ENCODE measurements around the gene ZNF488.
A peak's percentile ranks its signal among the peaks of the same experiment; 100 is the strongest.

ZNF488 gene

GRCh38 chr10:47383261-47384147 lies 589 bp downstream of the ZNF488 start:
- H3K4me1 ChIP-seq (ENCODE audit: low read depth, poor library complexity, severe bottlenecking): peaks cover 4% of the 10 kb centered on the region
- H3K4me2 ChIP-seq: peak overlapping the region; percentile 90
- 0 out of 2 replicates have a peak, but pooled peaks cover 2% of the 10 kb centered on the region for H3K27me3 ChIP-seq (ENCODE audit: insufficient read depth, low read depth)
- H3K27ac ChIP-seq: no peak overlapping the region
- H3K36me3 ChIP-seq (ENCODE audit: insufficient read depth): no peaks in the 10 kb centered on the region
- no peak overlapping the region for H3K4me3 ChIP-seq (IDR thresholded peaks at IDR 0.05; ENCODE audit: insufficient read depth, low read depth, low read length)
- H3K9ac ChIP-seq: no peak overlapping the region
- no peak for TF ChIP-seq CTCF (conservative IDR thresholded peaks at IDR 0.05; ENCODE audit: low read depth, low read length)
- H3K79me2 ChIP-seq (ENCODE audit: insufficient read depth, low read depth): no peaks in the 10 kb centered on the region
- no peaks in the 10 kb centered on the region for H4K20me1 ChIP-seq (ENCODE audit: insufficient read depth)
- peak overlapping the region; percentile 93 for H2AFZ ChIP-seq (ENCODE audit: low read depth)

- no peak overlapping the region for H3K4me3 ChIP-seq (IDR thresholded peaks at IDR 0.05; ENCODE audit: insufficient read depth, low read depth, low read length)
- no peak overlapping the region for H3K27ac ChIP-seq
- no peaks in the 10 kb centered on the region for H3K79me2 ChIP-seq (ENCODE audit: insufficient read depth, low read depth)
- H4K20me1 ChIP-seq (ENCODE audit: insufficient read depth): no peaks in the 10 kb centered on the region
- no peaks in the 10 kb centered on the region for H3K36me3 ChIP-seq (ENCODE audit: insufficient read depth)
- 0 out of 2 replicates have a peak, but pooled peaks cover 2% of the 10 kb centered on the region for H3K27me3 ChIP-seq (ENCODE audit: insufficient read depth, low read depth)
- H3K9ac ChIP-seq: no peak overlapping the region
- no peak overlapping the region for H3K4me2 ChIP-seq
- H2AFZ ChIP-seq (ENCODE audit: low read depth): no peak overlapping the region
- peaks cover 7% of the 10 kb centered on the region for H3K4me1 ChIP-seq (ENCODE audit: low read depth, poor library complexity, severe bottlenecking)
- TF ChIP-seq CTCF (conservative IDR thresholded peaks at IDR 0.05; ENCODE audit: low read depth, low read length): no peak
These were observed 2.4 kb downstream of the ZNF488 start for GRCh38 chr10:47381427-47382379.

- no peaks in the 10 kb centered on the region for H3K79me2 ChIP-seq (ENCODE audit: insufficient read depth, low read depth)
- H3K4me3 ChIP-seq (IDR thresholded peaks at IDR 0.05; ENCODE audit: insufficient read depth, low read depth, low read length): no peak overlapping the region
- TF ChIP-seq CTCF (conservative IDR thresholded peaks at IDR 0.05; ENCODE audit: low read depth, low read length): no peak
- no peak overlapping the region for H3K27ac ChIP-seq
- no peaks in the 10 kb centered on the region for H3K36me3 ChIP-seq (ENCODE audit: insufficient read depth)
- H3K27me3 ChIP-seq (ENCODE audit: insufficient read depth, low read depth): 0 out of 2 replicates have a peak, but pooled peaks cover 2% of the 10 kb centered on the region
- H3K9ac ChIP-seq: no peak overlapping the region
- no peak overlapping the region for H3K4me2 ChIP-seq
- no peaks in the 10 kb centered on the region for H4K20me1 ChIP-seq (ENCODE audit: insufficient read depth)
- peaks cover 7% of the 10 kb centered on the region for H3K4me1 ChIP-seq (ENCODE audit: low read depth, poor library complexity, severe bottlenecking)
- no peak overlapping the region for H2AFZ ChIP-seq (ENCODE audit: low read depth)
These were observed 3.0 kb downstream of the ZNF488 start for GRCh38 chr10:47381103-47381395.

- Histone ChIP-seq H3K4me3 (IDR thresholded peaks at IDR 0.05; ENCODE audit: insufficient read depth, low read depth, low read length) (no peak overlapping the region), H3K4me2 (no peak overlapping the region), H3K27me3 (ENCODE audit: insufficient read depth, low read depth) (0 out of 2 replicates have a peak, but pooled peaks cover 2% of the 10 kb centered on the region), H2AFZ (ENCODE audit: low read depth) (no peak overlapping the region), H3K36me3 (ENCODE audit: insufficient read depth) (no peaks in the 10 kb centered on the region), H4K20me1 (ENCODE audit: insufficient read depth) (no peaks in the 10 kb centered on the region), H3K27ac (no peak overlapping the region), H3K4me1 (ENCODE audit: low read depth, poor library complexity, severe bottlenecking) (peaks cover 7% of the 10 kb centered on the region), H3K9ac (no peak overlapping the region), H3K79me2 (ENCODE audit: insufficient read depth, low read depth) (no peaks in the 10 kb centered on the region)
- TF ChIP-seq CTCF (conservative IDR thresholded peaks at IDR 0.05; ENCODE audit: low read depth, low read length): no peak
These were observed 3.6 kb downstream of the ZNF488 start for GRCh38 chr10:47380341-47381102.
